Measurements from ENCODE around the gene LPAR2. TPM values are rescaled to one million over a fixed set of nuclear protein-coding genes. Genes with fewer than 3 reads are reported as not detected.

LPAR2 gene
- total and polyA plus RNA-seq, 2 experiments from 2014 or later: 39.4 to 63.1 TPM

GRCh38 chr19:19631346-19631745 is 3.3 kb upstream of the LPAR2 start:
- TF ChIP-seq STAT1 (IDR thresholded peaks at IDR 0.05; ENCODE audit: unreplicated experiment) (no peak), ETS1 (IDR thresholded peaks at IDR 0.05) (no peak), EZH2 (IDR thresholded peaks at IDR 0.05; ENCODE audit: low read depth, unreplicated experiment) (no peak), EZH2phosphoT487 (IDR thresholded peaks at IDR 0.05; ENCODE audit: unreplicated experiment) (no peak), ZNF114 (CRISPR knock-in tag; IDR thresholded peaks at IDR 0.05) (no peak), REST (IDR thresholded peaks at IDR 0.05; ENCODE audit: unreplicated experiment) (no peak)
- Histone ChIP-seq H3F3A (replicated peaks; ENCODE audit: low read depth) (0 out of 2 replicates have a peak, but pooled peaks cover 4% of the 10 kb centered on the region), H3K9me2 (ENCODE audit: insufficient read depth) (no peaks in the 10 kb centered on the region), H3K4me3 (no peak overlapping the region), H3K27ac (ENCODE audit: low read depth) (no peak overlapping the region), H3K36me3 (ENCODE audit: insufficient read depth) (no peaks in the 10 kb centered on the region; the same call in 1 of the 2 replicates), H4K20me1 (replicated peaks; ENCODE audit: insufficient read depth) (no peaks in the 10 kb centered on the region), H3K4me2 (no peak overlapping the region), H3K79me2 (replicated peaks; ENCODE audit: insufficient read depth) (peaks cover 14% of the 10 kb centered on the region), H3K27me3 (ENCODE audit: insufficient read depth) (no peaks in the 10 kb centered on the region), H2AFZ (no peak overlapping the region), H3K4me1 (ENCODE audit: insufficient read depth) (peaks cover 3% of the 10 kb centered on the region; the same call in 1 of the 2 replicates)
- Mint-ChIP-seq H3K27ac (no peak overlapping the region), H3K27me3 (ENCODE audit: insufficient read depth, low read depth, poor library complexity) (peaks cover 18% of the 10 kb centered on the region), H3K36me3 (ENCODE audit: low read depth) (peaks cover 23% of the 10 kb centered on the region), H3K4me3 (no peak overlapping the region), H3K9me3 (no peaks in the 10 kb centered on the region), H3K4me1 (peaks cover 12% of the 10 kb centered on the region)
- ATAC-seq (no peak), DNase-seq (ENCODE audit: low spot score) (no peak)

DNA sequence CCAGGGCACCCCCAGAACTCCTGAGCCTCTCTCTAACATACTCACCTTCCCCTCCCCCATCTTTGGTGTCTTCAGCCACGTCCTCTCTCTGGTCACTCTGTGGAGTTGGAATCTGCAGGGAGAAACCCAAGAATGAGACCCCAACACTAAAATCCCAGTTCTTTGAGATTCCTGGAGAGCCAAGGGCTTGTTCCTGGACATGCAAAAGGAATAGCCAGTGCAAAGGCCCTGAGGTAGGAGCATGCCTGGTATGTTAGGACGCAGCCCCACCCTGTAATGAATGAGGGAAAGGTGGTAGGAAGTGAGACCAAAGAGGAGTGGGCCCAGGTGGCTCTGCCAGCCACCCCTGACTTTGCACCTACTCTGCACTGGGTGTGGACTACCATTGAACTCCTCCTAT is 2.4 kb upstream of the LPAR2 start:
- no peak overlapping the region for H2AFZ ChIP-seq
- H3F3A ChIP-seq (replicated peaks; ENCODE audit: low read depth): 0 out of 2 replicates have a peak, but pooled peaks cover 4% of the 10 kb centered on the region
- H3K27me3 Mint-ChIP-seq (ENCODE audit: insufficient read depth, low read depth, poor library complexity): peaks cover 19% of the 10 kb centered on the region
- ATAC-seq (no peak), DNase-seq (ENCODE audit: low spot score) (no peak)
- H3K79me2 ChIP-seq (replicated peaks; ENCODE audit: insufficient read depth): peaks cover 21% of the 10 kb centered on the region
- H3K4me1 ChIP-seq (ENCODE audit: insufficient read depth): peaks cover 3% of the 10 kb centered on the region
- H3K27ac Mint-ChIP-seq: no peak overlapping the region
- H3K27me3 ChIP-seq (ENCODE audit: insufficient read depth): no peaks in the 10 kb centered on the region
- no peaks in the 10 kb centered on the region; the same call in 1 of the 2 replicates for H3K36me3 ChIP-seq (ENCODE audit: insufficient read depth)
- no peaks in the 10 kb centered on the region for H3K9me2 ChIP-seq (ENCODE audit: insufficient read depth)
- no peak overlapping the region for H3K4me3 Mint-ChIP-seq
- no peaks in the 10 kb centered on the region for H4K20me1 ChIP-seq (replicated peaks; ENCODE audit: insufficient read depth)
- no peak overlapping the region for H3K4me2 ChIP-seq
- peaks cover 25% of the 10 kb centered on the region for H3K36me3 Mint-ChIP-seq (ENCODE audit: low read depth)
- H3K4me3 ChIP-seq: no peak overlapping the region
- H3K4me1 Mint-ChIP-seq: peaks cover 17% of the 10 kb centered on the region
- H3K27ac ChIP-seq (ENCODE audit: low read depth): no peak overlapping the region
- no peaks in the 10 kb centered on the region; the same call in 2 of the 3 replicates for H3K9me3 Mint-ChIP-seq
- TF ChIP-seq EZH2 (IDR thresholded peaks at IDR 0.05; ENCODE audit: low read depth, unreplicated experiment): no peak
- TF ChIP-seq EZH2phosphoT487 (IDR thresholded peaks at IDR 0.05; ENCODE audit: unreplicated experiment): no peak
- TF ChIP-seq STAT1 (IDR thresholded peaks at IDR 0.05; ENCODE audit: unreplicated experiment): no peak
- no peak for TF ChIP-seq CREB1 (CRISPR knock-in tag; IDR thresholded peaks at IDR 0.05; ENCODE audit: low read depth)
- no peak for TF ChIP-seq ZNF114 (CRISPR knock-in tag; IDR thresholded peaks at IDR 0.05)
- TF ChIP-seq ETS1 (IDR thresholded peaks at IDR 0.05): no peak
- TF ChIP-seq JUNB (IDR thresholded peaks at IDR 0.05; ENCODE audit: unreplicated experiment): no peak
- TF ChIP-seq ZNF331 (CRISPR knock-in tag; IDR thresholded peaks at IDR 0.05; ENCODE audit: low read depth): no peak
- TF ChIP-seq, protein P1, sequence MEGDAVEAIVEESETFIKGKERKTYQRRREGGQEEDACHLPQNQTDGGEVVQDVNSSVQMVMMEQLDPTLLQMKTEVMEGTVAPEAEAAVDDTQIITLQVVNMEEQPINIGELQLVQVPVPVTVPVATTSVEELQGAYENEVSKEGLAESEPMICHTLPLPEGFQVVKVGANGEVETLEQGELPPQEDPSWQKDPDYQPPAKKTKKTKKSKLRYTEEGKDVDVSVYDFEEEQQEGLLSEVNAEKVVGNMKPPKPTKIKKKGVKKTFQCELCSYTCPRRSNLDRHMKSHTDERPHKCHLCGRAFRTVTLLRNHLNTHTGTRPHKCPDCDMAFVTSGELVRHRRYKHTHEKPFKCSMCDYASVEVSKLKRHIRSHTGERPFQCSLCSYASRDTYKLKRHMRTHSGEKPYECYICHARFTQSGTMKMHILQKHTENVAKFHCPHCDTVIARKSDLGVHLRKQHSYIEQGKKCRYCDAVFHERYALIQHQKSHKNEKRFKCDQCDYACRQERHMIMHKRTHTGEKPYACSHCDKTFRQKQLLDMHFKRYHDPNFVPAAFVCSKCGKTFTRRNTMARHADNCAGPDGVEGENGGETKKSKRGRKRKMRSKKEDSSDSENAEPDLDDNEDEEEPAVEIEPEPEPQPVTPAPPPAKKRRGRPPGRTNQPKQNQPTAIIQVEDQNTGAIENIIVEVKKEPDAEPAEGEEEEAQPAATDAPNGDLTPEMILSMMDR (conservative IDR thresholded peaks at IDR 0.05; ENCODE audit: low read depth in 2 of 2): no peak

Data from GM23338 (cell line).